HG02571 (cell line): ENCODE results near the gene STK11IP.
"Not testable (repeated sequence)": the region's sequence is repeated elsewhere in the genome, so short reads cannot be mapped to it uniquely, and the experiment has no call there.

Experiments
- ATAC-seq: cut with Tn5 transposase; IDR thresholded peaks from one replicate; pipeline ENCODE4 v1.9.1; 2021; ENCODE audit warnings: mild to moderate bottlenecking, moderate library complexity; ENCODE audit not compliant: unreplicated experiment

STK11IP gene

DNA sequence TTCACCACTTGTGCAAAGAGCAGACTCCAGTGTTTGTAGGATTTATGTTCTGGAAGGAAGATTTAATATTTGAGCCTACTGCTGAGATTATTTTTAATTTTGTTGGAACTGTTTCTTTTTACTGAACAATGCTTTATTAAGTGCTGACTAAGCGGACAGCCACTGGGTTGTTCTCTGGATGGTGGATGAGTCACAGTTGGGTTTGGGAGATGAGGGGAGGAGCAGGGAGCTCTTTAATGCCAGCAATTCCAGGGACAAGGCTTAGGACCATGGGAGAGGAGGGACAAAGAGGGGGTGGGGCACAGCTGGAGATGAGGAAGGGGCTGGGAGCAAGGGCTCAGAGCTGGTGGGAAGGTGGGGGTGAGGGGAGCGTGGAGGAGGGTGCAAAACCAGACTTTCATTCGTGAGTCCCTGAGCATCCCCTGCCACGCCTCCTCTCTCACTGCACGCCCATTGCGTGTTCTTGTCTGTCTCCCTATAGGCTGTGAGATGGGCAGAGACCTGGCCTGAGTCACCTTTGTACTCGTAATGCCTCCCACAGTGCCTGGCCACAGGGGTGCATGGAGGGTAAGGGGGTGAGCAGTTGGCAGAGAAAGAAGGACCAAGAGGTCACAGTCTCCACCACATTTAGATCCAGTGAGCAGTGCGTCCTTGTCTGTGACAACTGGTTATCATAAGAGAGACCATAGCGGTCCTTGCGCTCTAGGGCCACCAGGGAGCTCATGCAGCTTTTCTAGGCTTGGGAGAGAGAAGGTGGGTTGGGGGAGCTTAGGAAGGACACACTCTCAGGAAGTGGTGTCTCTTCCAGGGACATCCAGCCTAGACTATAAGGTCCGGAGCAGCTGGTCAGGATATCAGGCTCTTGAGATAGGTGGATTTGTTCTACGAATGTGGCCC, 48.2 kb downstream of the STK11IP start:
- ATAC-seq: no peak

- no peak for ATAC-seq
Observed at GRCh38 chr2:219648176-219648575, 50.5 kb downstream of the STK11IP start.

- no peak for ATAC-seq
Observed at GRCh38 chr2:219648963-219649362, 51.3 kb downstream of the STK11IP start.

GRCh38 chr2:219650426-219651248, 53.0 kb downstream of the STK11IP start:
- ATAC-seq: no peak

DNA sequence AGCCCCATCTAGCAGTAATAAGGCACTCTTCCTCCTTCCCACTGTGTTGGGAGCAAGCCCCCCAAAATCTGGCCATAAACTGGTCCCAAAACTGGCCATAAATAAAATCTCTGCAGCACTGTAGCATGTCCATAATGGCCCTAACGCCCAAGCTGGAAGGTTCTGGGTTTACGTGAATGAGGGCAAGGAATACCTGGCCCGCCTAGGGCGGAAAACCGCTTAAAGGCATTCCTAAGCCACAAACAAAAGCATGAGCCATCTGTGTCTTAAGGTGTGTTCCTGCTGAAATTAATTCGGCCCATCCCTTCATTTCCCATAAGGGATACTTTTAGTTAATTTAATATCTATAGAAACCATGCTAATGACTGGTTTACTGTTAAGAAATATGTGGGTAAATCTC, 54.0 kb downstream of the STK11IP start:
- ATAC-seq: not testable (repeated sequence)

GRCh38 chr2:219656526-219656925, 58.9 kb downstream of the STK11IP start:
- no peak for ATAC-seq

- ATAC-seq: no peak
Observed at GRCh38 chr2:219658196-219658846, 60.7 kb downstream of the STK11IP start.

DNA sequence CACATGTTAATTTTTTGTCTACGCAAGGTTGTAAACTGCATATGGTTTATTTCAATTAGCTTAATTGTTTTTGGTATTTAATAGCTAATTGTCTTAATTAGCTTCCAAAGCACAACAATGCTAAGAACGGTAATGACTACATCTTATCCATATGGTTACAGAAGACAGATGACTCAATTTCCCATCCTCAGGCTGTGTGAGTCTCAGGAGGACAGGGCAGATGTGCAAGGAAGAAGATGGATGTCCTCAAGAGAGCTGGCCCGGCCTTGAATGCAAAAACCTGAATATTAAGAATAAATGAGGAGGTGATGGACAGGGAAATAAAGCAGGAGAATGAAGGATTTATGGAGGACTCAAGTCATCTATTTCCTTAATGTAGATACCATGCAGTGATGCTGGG, 61.2 kb downstream of the STK11IP start:
- ATAC-seq: no peak

DNA sequence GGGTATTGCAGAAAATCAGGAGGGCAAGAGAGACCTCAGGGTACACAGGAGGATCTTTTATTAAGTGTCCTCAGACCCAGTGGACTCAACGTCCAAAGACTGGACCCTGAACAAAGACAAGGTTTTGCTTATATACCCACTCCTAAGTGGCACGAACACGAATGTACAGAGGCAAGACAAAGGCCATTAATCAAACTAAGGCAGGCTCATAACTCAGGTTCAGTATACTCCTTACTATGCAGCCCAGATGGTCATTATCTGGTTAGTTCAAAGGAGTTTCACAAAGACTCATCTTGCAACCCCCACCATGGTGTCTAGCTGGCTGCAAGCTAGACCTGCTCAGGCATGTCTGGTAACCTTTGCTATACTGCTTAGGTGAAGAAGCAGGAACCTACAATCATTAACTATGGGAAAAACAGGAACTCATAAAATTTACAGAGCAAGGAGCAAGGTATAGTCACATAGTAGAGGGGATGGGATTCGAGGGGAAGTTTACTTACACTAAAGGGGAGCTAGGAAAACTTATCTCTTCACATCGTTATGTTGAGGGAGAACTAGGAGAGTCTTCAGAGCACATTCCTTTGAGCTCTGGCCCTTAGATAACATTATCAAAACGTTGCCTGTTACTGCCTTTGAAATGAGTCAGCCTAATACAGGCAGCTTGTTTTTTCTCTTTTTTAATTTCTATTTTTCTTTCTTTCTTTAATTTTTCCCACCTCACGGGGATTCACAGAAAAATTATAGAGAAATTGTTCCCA, 63.7 kb downstream of the STK11IP start:
- peak; percentile 83 for ATAC-seq

- no peak for ATAC-seq
Observed at GRCh38 chr2:219661955-219662395, 64.3 kb downstream of the STK11IP start.

DNA sequence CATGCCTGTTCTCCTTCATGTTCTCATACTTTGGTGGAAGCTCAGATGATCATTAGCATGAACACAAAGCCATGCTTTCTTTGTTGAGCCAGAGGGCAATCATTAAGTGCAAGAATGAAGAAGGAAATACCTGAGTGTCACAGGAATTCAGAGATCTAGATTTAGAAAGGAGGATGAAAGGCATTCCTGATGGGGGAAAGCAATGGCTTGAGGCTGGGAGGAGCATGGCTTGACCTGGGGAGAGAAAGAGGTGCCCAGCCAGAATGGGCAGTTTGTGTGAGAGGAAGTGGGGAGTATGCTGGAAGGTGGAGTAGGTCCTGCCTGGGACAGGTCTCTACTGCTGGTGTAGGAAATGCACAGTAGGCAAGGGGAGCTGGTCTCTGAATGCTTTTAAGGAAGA, 64.9 kb downstream of the STK11IP start:
- ATAC-seq: no peak

- ATAC-seq: no peak
Observed at GRCh38 chr2:219663116-219663762, 65.6 kb downstream of the STK11IP start.

DNA sequence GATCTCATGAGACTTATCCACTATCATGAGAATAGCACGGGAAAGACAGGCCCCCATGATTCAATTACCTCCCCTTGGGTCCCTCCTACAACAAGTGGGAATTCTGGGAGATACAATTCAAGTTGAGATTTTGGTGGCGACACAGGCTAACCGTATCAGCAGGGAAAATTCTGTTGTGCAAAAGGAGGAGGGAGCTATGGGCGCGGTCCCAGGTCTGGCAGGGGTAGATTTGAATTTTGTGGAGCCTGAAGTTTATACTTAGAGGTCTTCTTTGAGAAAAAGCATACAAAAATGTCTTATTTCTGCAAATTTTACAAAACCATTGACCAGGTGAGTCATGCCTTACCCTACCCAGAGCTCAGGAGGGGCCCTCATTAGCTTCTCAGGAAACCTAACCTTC, 66.4 kb downstream of the STK11IP start:
- no peak for ATAC-seq

- no peak for ATAC-seq
Observed at GRCh38 chr2:219664944-219665343, 67.3 kb downstream of the STK11IP start.

GRCh38 chr2:219665926-219666325, 68.3 kb downstream of the STK11IP start:
- ATAC-seq: no peak
